CD4-positive, alpha-beta T cell treated with Interleukin-6 at 100 ng/mL for 8 hours (primary cell): ENCODE results near the gene EVX2.

Experiments used
- DNase-seq: peaks from one replicate; pipeline ENCODE4 v3.0.0-alpha.2; 2020; ENCODE audit warnings: mixed read lengths, low spot score

EVX2 gene

DNA sequence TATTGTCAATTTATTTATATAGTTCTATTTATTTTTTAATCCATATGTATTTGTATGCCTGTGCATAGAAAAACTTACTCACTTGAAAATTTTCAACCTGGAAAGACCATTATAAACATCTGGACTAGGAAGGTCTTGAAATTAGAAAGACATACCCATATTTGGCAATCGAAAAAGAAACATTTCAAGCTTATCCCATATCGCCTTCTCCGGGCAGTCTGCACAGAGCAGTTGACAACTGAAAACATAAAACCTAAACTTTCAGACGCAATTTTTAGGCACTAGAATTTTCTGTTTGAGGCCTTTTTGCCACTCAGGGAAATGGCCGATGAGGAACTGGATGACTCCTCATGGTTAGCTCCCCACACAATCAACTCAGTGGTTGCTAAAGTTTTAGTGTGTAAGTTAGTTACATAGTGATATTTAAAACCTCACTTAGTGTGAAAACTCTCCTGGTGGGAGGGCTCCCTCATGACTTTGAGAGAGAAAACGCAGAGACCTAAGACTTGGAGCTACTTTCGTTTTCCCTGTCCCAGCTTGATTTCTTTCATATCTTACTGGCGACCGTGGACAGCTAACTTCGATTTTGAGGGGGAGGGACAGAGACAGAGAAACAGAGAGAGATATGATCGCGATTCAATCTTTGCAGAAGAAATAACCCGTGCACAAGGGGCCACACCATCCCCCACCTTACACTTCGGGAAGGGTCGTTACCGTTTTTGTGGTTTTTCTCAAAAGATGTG, 12.7 kb upstream of the EVX2 start:
- no peak for DNase-seq

DNA sequence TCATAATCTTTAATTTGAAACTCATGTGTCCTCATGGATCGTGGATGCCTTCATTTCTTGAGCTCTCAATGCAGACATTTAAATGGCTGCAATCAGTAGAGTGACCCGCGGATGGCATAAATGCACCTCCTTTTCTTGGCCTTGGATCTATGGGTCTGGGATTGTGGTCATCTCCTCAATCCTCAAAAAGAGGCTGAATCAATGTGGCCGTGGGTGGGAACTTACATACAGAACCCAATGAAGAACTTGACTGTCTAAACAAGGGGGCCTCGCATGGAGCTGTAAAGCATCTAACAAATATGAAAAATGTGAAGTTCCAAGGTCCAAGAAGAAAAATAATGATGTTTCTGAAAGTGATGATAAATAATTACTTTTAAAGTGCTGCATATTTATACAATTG, 11.7 kb upstream of the EVX2 start:
- no peak for DNase-seq

- no peak for DNase-seq
Observed at GRCh38 chr2:176094349-176094748, 10.6 kb upstream of the EVX2 start.

DNA sequence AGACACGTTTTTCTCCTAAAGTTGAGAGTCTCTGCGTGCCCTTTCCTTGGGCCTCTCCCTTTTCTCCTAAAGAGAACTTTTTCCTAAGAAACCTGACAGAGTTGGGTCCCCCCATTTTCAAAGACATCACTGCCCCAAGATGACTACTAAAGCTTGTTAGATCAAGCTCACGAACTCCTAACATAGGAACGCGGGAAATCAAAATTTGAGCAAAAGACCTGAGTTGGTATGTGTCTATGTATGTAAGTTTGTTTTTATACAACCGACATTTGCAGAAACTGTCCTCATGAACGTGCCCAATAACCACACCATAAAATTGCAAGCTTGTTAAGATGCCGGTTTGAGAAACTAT, 10.1 kb upstream of the EVX2 start:
- DNase-seq: no peak

DNA sequence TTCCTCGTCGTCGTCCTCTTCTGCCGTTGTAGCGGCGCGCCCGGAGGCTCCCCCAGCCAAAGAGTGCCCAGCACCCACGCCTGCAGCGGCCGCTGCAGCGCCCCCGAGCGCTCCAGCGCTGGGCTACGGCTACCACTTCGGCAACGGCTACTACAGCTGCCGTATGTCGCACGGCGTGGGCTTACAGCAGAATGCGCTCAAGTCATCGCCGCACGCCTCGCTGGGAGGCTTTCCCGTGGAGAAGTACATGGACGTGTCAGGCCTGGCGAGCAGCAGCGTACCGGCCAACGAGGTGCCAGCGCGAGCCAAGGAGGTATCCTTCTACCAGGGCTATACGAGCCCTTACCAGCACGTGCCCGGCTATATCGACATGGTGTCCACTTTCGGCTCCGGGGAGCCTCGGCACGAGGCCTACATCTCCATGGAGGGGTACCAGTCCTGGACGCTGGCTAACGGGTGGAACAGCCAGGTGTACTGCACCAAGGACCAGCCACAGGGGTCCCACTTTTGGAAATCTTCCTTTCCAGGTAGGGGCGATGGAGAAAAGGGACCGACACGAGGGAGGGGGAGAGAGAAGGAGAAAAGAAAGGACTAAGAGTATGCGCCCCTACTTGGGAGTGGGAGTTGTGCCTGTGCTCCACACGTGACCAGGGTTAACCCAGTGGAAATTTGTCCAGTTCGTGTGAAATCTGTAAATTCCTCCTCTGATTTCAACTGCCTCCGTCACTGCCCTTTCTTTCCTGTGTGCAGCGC, 9.6 kb upstream of the EVX2 start:
- no peak for DNase-seq

DNA sequence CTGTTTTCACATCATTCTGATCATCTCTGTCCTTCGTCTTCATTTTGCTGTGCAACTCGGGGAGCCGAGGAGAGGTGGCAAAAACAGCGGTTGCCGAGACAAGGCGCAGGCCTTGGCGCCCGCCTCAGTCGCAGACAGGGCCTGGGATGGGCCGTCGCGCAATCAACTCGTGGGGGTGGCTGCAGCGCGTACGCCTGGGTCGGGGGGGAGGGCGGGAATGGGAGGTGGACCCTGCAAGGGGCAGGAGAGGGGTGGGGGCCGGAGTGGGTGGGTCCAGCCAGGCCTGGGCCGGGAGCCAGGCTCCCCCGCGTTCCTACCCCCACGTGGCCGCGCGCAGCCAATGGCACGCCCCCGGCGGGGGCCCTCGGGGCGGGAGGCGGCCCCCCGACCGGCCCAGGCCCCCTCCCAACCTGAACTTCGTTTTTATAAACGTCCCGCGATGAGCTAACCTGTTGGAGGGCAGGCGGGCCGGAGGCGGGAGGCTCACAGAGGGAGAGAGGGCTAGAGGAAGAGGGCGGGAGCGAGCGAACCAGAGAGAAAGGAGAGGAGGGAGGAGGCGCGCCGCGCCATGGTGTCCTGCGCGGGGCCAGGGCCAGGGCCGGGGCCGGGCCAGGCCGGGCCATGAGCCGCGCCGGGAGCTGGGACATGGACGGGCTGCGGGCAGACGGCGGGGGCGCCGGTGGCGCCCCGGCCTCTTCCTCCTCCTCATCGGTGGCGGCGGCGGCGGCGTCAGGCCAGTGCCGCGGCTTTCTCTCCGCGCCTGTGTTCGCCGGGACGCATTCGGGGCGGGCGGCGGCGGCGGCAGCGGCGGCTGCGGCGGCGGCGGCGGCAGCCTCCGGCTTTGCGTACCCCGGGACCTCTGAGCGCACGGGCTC, 8.7 kb upstream of the EVX2 start, which contains the start of gene HOXD13:
Gene HOXD13 (plus strand): TSS at position 452 of the 875 bp plus-strand sequence. CDS start 170 bp downstream, at position 622.
- no peak for DNase-seq

- no peak for DNase-seq
Observed at GRCh38 chr2:176091329-176092258, 7.8 kb upstream of the EVX2 start.

DNA sequence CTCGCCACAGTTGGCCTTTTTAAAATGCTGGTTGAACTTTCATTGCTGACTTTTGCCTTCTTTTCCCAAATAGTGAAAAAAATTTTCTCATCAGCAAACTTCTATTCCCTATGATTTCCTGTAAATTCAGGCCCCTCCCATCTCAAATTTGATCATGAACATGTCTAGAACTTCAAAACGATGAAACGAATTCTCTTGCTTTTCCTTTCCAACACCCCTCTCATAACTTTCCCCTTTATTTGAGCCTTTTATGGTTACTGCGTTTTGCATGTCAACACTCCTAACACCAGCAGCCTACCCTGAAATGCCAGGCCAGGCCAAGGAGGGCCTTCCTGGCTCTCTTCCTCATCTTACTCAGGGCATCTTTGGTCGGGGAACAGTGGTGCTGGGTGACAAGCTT, 7.1 kb upstream of the EVX2 start:
- no peak for DNase-seq

GRCh38 chr2:176089843-176090395, 6.2 kb upstream of the EVX2 start:
- no peak for DNase-seq

DNA sequence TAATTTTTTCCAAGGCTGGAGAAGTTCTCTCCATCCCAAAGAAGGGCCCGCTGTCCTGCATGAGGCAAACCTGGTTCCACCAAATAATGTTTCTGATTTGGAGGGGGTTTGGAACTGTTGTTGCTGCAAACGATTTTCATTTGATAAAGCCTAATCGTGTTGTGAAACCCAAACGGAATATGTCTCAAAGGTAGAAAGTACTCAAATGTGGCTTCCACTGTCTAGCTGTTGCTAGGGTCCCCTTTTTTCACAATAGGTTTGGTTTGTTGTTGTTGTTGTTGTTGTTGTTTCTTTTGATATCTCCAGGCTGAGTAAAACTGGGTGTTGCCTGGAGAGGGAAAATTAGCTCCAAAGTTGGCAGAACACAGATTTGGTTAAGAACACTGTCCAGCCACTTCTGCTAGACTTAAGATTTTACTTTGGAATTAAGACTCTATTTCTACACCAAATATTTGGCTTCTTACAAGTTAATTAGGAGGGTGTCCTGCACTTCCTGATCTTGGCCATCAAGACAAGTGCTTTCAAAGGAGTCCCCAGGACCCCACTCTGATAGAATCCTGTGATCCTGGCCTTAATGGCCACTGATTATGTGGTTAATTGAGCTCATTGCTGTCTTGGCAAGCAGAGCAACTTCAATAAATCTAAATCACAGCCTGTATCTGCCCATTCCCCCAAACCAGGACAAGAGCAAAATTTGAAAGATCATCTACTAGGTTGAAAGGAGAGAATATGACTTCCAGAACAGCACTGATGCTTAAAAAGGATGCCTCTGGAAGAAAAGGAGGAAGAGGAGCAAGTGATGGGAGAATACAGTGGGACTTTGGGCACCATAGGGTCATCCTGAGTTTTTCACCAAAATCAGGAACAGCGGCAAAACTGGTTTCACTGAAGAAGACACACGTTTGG, 5.4 kb upstream of the EVX2 start:
- DNase-seq: no peak

DNA sequence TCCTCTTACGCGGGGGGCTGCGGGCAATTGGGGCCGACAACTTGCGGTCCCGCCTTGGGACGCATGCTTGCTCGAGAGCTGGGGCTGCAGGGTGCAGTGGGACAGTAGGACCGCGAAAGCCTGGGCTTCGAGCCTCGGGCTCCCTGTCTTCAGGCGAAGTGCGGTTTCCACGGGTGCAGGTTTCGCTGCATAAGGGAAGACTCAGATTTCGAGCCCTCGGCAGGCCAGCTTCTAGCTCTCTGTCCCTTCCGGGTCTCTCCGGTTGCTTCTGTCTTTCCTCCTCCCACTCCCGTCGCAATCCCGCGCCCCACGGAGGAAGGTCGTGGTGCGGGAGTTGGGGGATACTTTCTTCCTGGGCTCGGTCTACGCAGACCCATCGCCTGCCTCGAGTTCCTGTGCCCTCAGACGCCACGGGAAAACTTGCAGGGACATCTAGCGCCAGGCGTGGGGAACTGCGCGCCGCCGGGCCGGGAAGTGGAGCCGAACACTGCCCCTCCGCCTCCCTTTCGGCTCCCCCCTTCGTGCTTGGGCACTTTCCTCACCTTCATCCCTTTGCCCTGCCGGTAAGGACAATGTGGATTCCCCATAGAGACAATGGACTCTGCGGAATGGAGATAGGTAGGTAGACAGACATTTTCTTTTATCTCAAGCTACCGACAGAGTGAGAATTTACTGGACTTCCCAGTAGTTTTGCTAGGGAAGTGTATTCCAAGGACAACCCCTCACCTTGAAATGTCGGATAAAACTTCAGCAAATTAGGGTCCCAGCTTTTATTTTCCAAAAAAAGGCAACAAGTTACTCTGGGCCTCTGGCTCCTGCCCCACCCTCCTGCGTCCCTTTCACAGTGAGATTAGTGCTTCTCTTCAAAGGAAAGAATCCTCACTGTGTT, 4.5 kb upstream of the EVX2 start:
- DNase-seq: no peak

DNA sequence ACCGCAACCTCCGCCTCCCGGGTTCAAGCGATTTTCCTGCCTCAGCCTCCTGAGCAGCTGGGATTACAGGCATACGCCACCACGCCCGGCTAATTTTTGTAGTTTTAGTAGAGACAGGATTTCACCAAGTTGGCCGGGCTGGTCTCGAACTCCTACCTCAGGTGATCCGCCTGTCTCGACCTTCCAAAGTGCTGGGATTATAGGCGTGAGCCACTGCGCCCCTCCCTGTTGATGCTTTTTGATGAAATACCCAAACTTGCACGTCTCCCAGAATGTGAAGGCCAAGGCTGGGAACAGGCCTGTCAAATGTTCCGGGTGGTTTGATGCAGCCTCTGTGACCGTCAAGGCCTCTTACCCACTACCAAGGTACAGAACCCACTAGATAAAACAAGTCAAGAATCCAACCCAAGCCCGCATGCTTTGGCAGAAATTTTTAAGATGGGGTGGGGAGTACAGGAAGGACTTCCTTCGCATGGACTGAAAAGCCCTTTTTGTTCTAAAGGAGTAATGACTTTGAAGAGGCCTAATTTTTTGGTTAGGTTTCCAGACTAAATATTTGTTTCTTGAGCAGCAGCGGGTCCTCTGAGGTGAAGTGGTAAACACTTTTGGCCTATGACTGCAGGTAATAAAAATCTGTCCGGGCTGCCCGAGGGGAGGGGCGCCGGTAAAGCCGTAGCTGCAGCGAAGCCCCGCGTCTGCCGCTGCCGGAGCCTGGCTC, 3.7 kb upstream of the EVX2 start:
- no peak for DNase-seq

DNA sequence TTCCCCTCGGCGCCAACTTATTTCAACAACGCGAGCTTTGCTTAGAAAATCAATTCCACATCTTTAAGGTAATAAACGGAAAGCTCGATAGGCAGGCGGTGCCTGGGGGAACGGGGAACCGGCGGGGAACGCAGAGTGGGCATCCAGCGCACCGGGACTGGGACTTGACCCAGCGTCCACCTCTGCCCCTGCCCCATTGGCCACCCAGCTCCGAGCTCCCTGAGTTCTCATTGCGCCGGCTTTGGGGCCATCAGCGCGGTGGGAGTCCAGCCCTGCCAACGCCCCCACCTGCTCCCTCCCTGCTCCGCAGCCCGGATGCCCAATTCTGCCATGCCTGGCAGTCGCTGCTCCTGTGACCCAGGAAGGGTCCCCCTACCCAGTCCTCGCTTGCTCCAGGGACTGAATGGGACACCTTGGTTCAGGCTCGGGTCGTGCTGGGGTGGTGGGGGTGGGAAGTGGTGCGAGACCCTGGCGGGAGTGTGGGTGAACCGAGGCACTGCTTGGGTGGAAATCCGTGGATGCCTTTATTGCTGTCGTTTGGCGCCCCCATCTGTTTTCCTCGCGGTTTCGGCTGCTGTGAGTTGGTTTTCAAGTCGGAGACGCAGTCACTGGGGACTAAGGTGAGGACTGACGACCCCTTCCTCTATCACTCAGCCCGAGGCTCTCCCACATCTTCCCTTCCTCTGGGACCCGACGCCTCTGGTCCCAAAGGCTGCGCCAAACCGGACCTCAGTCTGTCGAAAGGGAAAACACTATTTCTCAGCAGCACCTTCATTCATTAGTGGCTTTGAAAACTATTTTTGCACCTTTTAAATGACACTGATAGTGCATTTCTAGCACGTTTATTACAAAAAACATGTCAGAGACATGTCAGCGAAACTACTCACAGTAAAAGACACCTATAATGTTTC, 2.4 kb upstream of the EVX2 start:
- DNase-seq: no peak

DNA sequence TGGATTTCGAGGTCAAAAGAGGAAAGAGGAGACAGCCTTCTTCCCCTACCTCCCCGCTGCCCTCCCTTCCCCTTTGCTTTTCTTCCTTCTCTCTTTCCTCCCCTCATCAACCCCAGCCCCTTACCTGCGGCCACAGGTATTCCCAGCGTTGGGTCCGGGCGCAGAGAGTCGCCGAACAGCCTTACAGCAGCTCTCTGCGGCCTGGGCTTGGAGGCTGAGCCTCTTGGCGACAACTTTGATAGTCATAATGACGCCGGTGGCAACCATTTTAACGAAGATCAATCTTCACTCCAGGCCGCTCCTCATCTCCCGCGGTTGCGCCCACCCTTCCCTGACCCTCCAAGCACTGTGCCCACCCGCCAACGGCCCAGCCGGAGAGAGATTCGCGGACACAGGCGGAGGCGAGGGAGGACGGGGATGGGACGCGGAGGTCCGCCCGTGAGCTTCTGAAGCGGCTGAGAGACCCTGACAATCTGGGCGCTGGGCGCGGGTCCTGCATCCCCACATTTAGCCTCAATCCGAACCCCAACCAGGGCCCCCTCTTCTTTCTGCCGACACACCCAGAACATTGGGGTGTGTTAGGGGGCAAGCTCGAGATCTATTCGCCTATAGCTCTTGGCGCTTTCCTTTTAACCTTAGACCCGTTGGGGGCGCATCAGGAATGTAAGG, 1.5 kb upstream of the EVX2 start:
- DNase-seq: no peak

DNA sequence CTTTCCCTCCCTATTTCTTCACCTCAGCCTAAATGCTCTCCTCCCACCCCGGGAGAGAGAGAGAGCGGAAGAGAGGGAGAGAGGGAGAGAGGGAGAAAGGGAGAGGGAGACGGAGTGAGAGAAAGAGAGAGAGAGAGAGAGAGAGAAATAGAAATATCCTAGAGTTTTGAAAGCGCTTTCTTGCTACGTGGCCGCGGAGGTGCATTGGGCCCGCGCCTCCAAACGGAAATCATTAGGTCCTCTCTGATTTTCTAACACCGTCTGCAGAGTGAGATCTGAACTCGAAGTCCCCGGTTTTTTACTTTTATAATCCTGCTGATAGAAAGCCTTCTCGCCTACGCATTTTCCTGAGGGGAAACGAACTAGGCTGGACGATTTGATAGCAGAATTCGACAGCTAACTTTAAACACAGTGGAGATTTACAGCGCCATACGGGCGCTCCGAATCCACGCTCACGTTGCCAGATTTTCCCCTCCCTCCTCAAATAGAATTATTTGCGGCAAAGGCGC, 903 bp upstream of the EVX2 start:
- no peak for DNase-seq
